WI38 (cell line): Measurements from ENCODE around the gene ZNF628.

Source experiments
- H3K4me3 ChIP-seq: 2 replicates; pipeline ENCODE4 v1.5.1; 2011; ENCODE audit warnings: low read depth, mild to moderate bottlenecking, control low read depth, low read length
- CTCF ChIP-seq: IDR thresholded peaks from 2 replicates; pipeline ENCODE4 v1.5.1; 2012; ENCODE audit warnings: low read depth, mild to moderate bottlenecking, control low read depth, low read length

The ZNF628 gene

GRCh38 chr19:55503502-55504251, 27.3 kb downstream of the ZNF628 start:
- H3K4me3 ChIP-seq, result peak overlapping the region; percentile 57
- peak; percentile 95 for TF ChIP-seq CTCF

GRCh38 chr19:55504252-55504603, 27.8 kb downstream of the ZNF628 start:
- TF ChIP-seq CTCF, result no peak
- H3K4me3 ChIP-seq, result peak overlapping the region; percentile 57; the same call in 1 of the 2 replicates

- no peak for TF ChIP-seq CTCF
- H3K4me3 ChIP-seq, result no peak overlapping the region
Measured at GRCh38 chr19:55504981-55505380, 28.6 kb downstream of the ZNF628 start.

- H3K4me3 ChIP-seq, result no peak overlapping the region
- TF ChIP-seq CTCF, result no peak
Measured at GRCh38 chr19:55508120-55508519, 31.7 kb downstream of the ZNF628 start.

- H3K4me3 ChIP-seq, result peak overlapping the region; percentile 37; the same call in 1 of the 2 replicates
- TF ChIP-seq CTCF, result peak; percentile 84
Measured at GRCh38 chr19:55516878-55517620, 40.6 kb downstream of the ZNF628 start.

GRCh38 chr19:55519451-55520311, 43.3 kb downstream of the ZNF628 start:
- no peak for TF ChIP-seq CTCF

More at GRCh38 chr19:55519451-55520311, 43.3 kb downstream of the ZNF628 start:
- H3K4me3 ChIP-seq, result no peak overlapping the region
